NB4 (cell line): ENCODE results near the gene PDE9A.

ENCODE experiments used
- DNase-seq: peaks from one replicate; pipeline ENCODE4 v3.0.0; 2010; ENCODE audit warnings: low read depth
- H3K4me3 ChIP-seq: one replicate; pipeline ENCODE4 v1.5.1; 2011; ENCODE audit warnings: mild to moderate bottlenecking, low read depth, low read length, moderate library complexity
- MAX ChIP-seq: IDR thresholded peaks from 2 replicates; pipeline ENCODE4 v1.6.1; 2011; ENCODE audit warnings: low read depth, low read length
- MYC ChIP-seq: IDR thresholded peaks from 2 replicates; pipeline ENCODE4 v1.6.1; 2011; ENCODE audit warnings: low read depth, low read length
- POLR2A ChIP-seq: IDR thresholded peaks from 2 replicates; pipeline ENCODE4 v1.6.1; 2011; ENCODE audit warnings: mild to moderate bottlenecking; ENCODE audit not compliant: insufficient read length; ENCODE audit errors: extremely low read depth
- TF ChIP-seq, protein P1 (sequence below): IDR thresholded peaks from one replicate; pipeline ENCODE4 v1.5.1; 2012; ENCODE audit warnings: low read depth, low read length

PDE9A gene

GRCh38 chr21:42652527-42653230 is 742 bp upstream of the PDE9A start:
- H3K4me3 ChIP-seq = no peak overlapping the region
- no peak for DNase-seq
- TF ChIP-seq, protein P1, sequence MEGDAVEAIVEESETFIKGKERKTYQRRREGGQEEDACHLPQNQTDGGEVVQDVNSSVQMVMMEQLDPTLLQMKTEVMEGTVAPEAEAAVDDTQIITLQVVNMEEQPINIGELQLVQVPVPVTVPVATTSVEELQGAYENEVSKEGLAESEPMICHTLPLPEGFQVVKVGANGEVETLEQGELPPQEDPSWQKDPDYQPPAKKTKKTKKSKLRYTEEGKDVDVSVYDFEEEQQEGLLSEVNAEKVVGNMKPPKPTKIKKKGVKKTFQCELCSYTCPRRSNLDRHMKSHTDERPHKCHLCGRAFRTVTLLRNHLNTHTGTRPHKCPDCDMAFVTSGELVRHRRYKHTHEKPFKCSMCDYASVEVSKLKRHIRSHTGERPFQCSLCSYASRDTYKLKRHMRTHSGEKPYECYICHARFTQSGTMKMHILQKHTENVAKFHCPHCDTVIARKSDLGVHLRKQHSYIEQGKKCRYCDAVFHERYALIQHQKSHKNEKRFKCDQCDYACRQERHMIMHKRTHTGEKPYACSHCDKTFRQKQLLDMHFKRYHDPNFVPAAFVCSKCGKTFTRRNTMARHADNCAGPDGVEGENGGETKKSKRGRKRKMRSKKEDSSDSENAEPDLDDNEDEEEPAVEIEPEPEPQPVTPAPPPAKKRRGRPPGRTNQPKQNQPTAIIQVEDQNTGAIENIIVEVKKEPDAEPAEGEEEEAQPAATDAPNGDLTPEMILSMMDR = no peak
- TF ChIP-seq MAX (no peak), POLR2A (no peak), MYC (no peak)

- peak; percentile 78 for DNase-seq
- H3K4me3 ChIP-seq = peak overlapping the region; percentile 54
- TF ChIP-seq MAX = no peak
Observed at GRCh38 chr21:42654179-42654912, 925 bp downstream of the PDE9A start.

DNA sequence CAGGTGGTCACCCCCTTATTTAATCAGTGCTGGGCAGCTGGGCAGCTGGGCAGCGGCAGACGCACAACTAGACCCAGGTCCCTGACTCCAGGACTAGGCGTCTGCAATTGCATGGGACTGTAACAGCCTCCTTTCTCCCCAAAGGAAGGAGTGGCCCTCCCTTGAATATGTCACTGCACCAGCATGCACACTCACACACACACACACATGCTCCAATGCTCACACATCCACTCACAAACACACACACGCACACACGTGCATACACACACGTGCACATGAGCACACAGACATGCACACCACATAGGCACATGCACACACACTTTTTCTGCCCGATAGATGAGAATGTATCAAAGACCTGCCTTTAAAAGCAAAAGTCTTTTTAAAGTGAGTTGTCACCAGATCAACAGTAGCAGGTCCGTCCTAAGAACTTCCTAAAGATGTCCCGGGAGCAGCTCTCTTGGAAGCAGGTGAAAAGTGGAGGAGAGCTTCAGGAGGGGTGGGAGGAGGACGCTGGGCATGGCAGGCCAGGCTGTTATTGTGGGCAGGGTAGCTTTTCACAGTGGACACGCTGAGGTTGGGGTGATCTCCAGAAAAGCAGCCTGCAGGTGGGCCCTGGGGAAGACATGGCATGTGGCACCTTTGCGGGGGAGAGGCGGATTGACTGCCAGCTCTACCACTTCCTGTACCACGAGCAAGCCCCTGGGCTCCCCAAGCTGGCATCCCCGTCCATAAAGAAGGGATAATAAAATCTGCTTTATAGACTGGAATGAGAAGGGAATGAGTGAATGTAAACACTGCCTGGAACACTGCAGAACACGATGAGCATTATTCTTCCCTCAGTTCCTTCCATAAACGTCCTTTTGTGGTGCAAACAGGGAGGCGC is 1.7 kb downstream of the PDE9A start:
- TF ChIP-seq MAX (no peak), POLR2A (no peak), MYC (no peak)
- TF ChIP-seq, protein P1 = no peak
- peak overlapping the region; percentile 54 for H3K4me3 ChIP-seq
- no peak for DNase-seq

GRCh38 chr21:42655796-42656770 is 2.7 kb downstream of the PDE9A start:
- DNase-seq = no peak
- no peak for TF ChIP-seq MYC
- TF ChIP-seq, protein P1 = no peak
- TF ChIP-seq POLR2A = no peak
- no peak for TF ChIP-seq MAX
- H3K4me3 ChIP-seq = no peak overlapping the region

- H3K4me3 ChIP-seq = no peak overlapping the region
- no peak for DNase-seq
- TF ChIP-seq, protein P1 = no peak
- TF ChIP-seq MAX = no peak
Observed at GRCh38 chr21:42656872-42657271, 3.5 kb downstream of the PDE9A start.
